GM12892 (cell line): Measurements from ENCODE around the gene SHISA6.

Experiments
- POLR2A ChIP-seq: IDR thresholded peaks from 2 replicates; pipeline ENCODE4 v1.6.1; 2011; ENCODE audit warnings: low read depth, low read length, control low read depth
- TAF1 ChIP-seq: IDR thresholded peaks from 2 replicates; pipeline ENCODE4 v1.6.1; 2011; ENCODE audit warnings: low read depth, mild to moderate bottlenecking, control low read depth, low read length, borderline replicate concordance

DNA sequence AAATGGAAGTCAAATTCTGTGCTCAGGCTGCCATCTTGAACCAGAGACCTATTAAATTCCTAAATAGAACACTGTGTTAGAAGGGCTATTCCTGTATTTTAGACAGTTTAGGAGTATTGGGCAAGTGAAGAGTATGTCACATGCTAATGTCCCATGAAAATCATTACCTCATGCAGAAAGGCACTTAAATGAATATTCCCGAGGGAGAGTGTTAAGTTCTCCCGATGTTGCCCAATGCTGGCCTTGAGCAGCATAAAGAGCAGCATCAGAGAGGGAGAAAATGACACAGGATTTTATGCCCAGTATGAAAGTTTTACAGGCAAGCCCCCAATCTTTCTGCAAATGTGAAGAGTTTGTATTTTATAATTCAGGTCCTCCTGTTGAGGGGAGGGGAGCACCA is 28.2 kb upstream of the SHISA6 start:
- TF ChIP-seq POLR2A (no peak), TAF1 (no peak)
